ENCODE results near the gene OPRD1.

The OPRD1 gene

DNA sequence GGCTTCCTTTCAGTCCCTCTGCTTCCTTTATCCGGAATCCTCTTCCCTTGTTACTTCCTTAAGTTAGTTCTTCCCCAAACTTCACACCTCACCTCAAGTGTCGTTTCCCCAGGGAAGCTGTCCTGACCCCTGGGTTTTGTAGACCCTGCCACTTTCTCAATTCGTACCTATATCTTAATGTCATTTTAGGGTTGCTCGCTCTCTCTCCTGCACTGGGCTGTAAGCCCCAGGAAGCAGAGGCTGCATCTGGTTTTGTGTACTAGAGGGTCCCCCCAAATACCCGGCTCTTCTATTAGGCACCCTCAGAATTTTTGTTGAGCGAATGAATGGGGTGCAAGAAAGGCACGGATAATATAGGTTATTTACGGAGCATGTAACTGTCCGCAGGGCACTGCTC is 603 bp upstream of the OPRD1 start:
- TF ChIP-seq ZNF8 (CRISPR knock-in tag; IDR thresholded peaks at IDR 0.05) (no peak), GLIS3 (CRISPR knock-in tag; IDR thresholded peaks at IDR 0.05) (no peak), ZNF70 (CRISPR knock-in tag; IDR thresholded peaks at IDR 0.05) (no peak), TOX (CRISPR knock-in tag; IDR thresholded peaks at IDR 0.05; ENCODE audit: borderline replicate concordance) (no peak), TCF4 (CRISPR knock-in tag; IDR thresholded peaks at IDR 0.05; ENCODE audit: borderline replicate concordance) (no peak), CSDC2 (CRISPR knock-in tag; IDR thresholded peaks at IDR 0.05) (no peak), BACH2 (CRISPR knock-in tag; IDR thresholded peaks at IDR 0.05; ENCODE audit: borderline replicate concordance) (no peak), PATZ1 (CRISPR knock-in tag; IDR thresholded peaks at IDR 0.05; ENCODE audit: borderline replicate concordance) (no peak)
- no peak for ATAC-seq

DNA sequence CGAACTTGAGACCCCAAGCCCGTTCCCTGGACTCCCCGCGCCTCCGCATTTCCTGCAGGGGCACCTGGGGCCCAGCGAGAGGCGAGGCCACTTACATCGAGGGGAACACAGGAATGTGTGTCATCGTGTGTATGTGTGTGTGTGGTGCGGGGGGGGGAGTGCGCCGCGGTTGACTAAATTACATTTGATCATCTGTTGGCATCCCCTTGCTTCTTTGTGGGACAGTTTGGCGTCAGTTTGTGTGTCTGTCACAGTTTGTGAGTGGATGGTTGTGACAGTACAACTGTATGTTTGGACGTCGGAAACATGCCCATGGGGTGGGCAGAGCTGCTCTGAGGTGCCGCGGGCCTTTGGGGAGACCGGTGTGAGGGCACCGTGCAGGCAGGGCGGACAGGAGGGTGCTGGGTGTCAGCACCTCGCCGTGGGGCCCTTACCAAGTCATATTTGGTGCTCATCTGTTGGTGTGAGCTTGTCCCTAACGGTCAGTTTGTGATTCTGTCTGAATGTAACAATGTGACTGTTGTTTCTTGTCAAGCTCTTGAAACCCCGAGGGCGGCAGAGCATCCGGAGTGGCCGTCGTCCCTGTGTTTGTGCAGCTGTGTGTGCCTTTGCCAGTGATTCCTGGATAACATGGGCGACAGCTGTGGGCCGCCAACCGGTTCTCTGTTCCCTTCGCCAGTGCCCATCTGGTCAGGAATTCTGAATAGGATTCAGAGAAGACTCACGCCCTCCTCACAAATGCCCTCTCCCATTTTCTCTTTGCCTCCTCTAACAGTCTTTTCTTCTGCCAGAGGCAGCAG is 899 bp downstream of the OPRD1 start:
- ATAC-seq: peak; percentile 25
- TF ChIP-seq TCF4 (CRISPR knock-in tag; IDR thresholded peaks at IDR 0.05; ENCODE audit: borderline replicate concordance) (peak; percentile 72; the same call in 1 of the 2 replicates), ZNF70 (CRISPR knock-in tag; IDR thresholded peaks at IDR 0.05) (no peak), CSRNP3 (CRISPR knock-in tag; IDR thresholded peaks at IDR 0.05) (no peak), OSR1 (CRISPR knock-in tag; IDR thresholded peaks at IDR 0.05) (no peak)

DNA sequence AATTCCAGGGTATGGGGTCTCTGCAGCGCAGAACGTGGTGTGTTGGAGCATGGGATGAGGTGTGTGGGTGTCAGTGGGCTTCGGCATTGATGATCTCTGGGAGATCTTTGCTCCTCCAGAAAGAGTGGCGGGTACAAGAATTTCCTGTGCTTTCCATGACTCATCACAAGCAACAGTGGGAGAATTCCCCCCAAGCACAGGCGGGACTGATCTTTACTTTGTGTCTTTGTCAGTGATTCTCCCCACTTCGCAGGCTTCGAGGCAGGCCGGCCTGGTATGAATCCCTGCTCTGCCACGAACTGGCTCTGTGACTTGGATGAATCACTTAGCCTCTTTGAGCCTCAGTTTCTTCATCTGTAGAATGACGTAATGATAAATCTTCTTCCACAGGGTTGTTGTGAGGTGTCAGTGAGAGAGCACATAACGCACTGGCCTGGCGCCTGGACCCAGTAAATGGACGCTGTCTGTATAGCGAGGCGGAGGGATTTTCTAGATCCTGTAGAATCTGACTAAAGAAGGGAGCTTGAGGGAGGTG is 2.0 kb downstream of the OPRD1 start:
- no peak for ATAC-seq
- TF ChIP-seq ARNTL (CRISPR knock-in tag; IDR thresholded peaks at IDR 0.05; ENCODE audit: borderline replicate concordance, low read depth): no peak
- no peak for TF ChIP-seq ZC3H10 (CRISPR knock-in tag; IDR thresholded peaks at IDR 0.05)
- no peak for TF ChIP-seq POU6F1 (CRISPR knock-in tag; IDR thresholded peaks at IDR 0.05; ENCODE audit: borderline replicate concordance, low read depth)
- no peak for TF ChIP-seq PPARA (CRISPR knock-in tag; IDR thresholded peaks at IDR 0.05; ENCODE audit: borderline replicate concordance)
- no peak for TF ChIP-seq ZNF70 (CRISPR knock-in tag; IDR thresholded peaks at IDR 0.05)
- no peak for TF ChIP-seq ZFP30 (CRISPR knock-in tag; IDR thresholded peaks at IDR 0.05)
- no peak for TF ChIP-seq ISL1 (CRISPR knock-in tag; IDR thresholded peaks at IDR 0.05)
- no peak for TF ChIP-seq CREB5 (CRISPR knock-in tag; IDR thresholded peaks at IDR 0.05; ENCODE audit: low read depth)
- no peak for TF ChIP-seq SNAI2 (CRISPR knock-in tag; IDR thresholded peaks at IDR 0.05)
- no peak for TF ChIP-seq TOX (CRISPR knock-in tag; IDR thresholded peaks at IDR 0.05; ENCODE audit: borderline replicate concordance)

DNA sequence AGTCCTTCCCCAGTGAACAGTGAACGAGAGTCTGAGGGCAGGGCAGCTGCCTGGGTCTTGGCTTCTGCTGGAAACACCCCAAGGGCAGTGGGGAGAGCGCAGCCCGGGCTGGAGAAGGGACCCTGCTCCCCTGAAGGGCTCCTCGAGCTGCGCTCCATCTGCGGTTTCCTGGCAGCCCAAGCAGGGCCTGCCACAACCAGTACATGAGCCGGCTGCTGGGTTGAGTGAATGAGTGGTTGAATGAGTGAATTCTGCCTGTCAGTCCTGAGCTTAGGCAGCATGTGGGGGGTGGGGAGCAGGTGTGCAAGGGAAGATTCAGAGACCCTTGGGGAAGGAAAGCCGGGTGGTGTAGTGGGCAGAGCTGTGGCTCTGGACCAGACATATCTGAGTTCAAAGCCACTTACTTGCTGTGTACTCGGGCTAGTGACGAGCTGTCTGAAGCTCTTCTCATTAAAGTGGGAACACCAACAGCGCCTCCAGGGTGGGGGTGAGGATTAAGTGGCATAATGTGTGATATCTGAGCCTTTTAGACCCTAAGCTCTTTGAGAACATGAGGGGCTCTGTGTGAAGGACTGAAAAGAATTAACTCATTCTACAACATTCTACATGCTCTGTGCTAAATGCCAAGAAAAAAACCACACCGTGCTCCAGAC is 3.7 kb downstream of the OPRD1 start:
- TF ChIP-seq RARB (CRISPR knock-in tag; IDR thresholded peaks at IDR 0.05) (no peak), ZNF70 (CRISPR knock-in tag; IDR thresholded peaks at IDR 0.05) (no peak), BACH2 (CRISPR knock-in tag; IDR thresholded peaks at IDR 0.05; ENCODE audit: borderline replicate concordance) (no peak), PPARA (CRISPR knock-in tag; IDR thresholded peaks at IDR 0.05; ENCODE audit: borderline replicate concordance) (no peak), CSRNP3 (CRISPR knock-in tag; IDR thresholded peaks at IDR 0.05) (no peak), CREB5 (CRISPR knock-in tag; IDR thresholded peaks at IDR 0.05; ENCODE audit: low read depth) (no peak), ZC3H10 (CRISPR knock-in tag; IDR thresholded peaks at IDR 0.05) (no peak), ESRRG (CRISPR knock-in tag; IDR thresholded peaks at IDR 0.05) (no peak), TCF4 (CRISPR knock-in tag; IDR thresholded peaks at IDR 0.05; ENCODE audit: borderline replicate concordance) (no peak), TOX (CRISPR knock-in tag; IDR thresholded peaks at IDR 0.05; ENCODE audit: borderline replicate concordance) (no peak), ZNF565 (CRISPR knock-in tag; conservative IDR thresholded peaks at IDR 0.05; ENCODE audit: low read depth) (no peak)
- ATAC-seq: no peak; the same call in 2 of the 3 replicates

All from SK-N-SH treated with all-trans-retinoic acid at 6 μM for 48 hours (cell line).